ENCODE data around the gene NPBWR2.

NPBWR2 gene

DNA sequence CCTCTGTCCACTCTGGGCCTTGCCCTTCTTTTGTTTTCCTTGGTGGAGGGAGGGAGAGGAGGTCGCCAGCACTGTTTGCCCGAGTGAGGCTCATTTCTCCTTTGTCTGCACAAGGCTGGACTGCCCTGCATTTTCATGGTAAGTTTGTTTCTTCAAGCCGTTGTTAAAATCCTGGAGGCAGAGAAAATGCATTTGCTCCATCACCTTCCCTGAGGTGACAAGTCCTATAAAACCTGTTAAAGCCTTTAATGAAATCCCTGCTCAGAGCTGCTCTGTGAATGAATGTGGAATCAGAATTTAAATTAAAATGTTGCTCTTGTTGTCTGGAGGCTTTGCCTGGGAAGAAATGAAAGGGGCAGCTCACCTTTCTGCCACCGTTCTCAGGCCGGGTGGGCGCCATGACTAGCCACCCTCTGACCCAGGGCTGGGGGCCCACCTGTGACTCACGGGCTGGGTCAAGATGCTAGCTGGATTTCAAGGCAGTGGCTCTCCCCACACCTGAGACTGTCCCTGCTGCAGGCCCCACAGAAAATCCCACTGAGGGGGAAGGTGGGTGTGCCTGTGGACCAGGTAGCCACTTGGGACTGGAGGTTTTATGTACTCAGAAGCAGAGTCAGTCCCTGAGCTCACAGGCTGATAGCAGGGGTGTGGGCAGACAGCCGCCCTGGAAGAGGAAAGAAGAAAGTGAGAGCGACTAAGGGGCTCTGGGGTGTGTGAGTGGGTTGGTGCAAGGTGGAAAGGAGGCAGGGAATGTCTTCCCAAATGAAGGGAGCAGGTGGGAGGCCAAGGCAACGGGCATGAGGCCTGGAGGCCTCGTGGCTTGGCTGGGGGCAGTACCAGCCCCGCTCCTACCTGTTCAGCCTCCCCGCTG is 32.9 kb upstream of the NPBWR2 start:
- Histone ChIP-seq H3K9ac (no peak overlapping the region), H3K27me3 (ENCODE audit: insufficient read depth, low read depth) (peaks cover 64% of the 10 kb centered on the region), H3K79me2 (ENCODE audit: insufficient read depth, low read depth) (no peaks in the 10 kb centered on the region), H2AFZ (ENCODE audit: low read depth) (no peak overlapping the region), H3K36me3 (ENCODE audit: insufficient read depth) (no peaks in the 10 kb centered on the region), H3K4me3 (IDR thresholded peaks at IDR 0.05; ENCODE audit: insufficient read depth, low read depth, low read length) (no peak overlapping the region), H3K27ac (no peak overlapping the region), H3K4me2 (no peak overlapping the region), H3K4me1 (ENCODE audit: low read depth, poor library complexity, severe bottlenecking) (no peaks in the 10 kb centered on the region), H4K20me1 (ENCODE audit: insufficient read depth) (no peaks in the 10 kb centered on the region)
- no peak for TF ChIP-seq CTCF (conservative IDR thresholded peaks at IDR 0.05; ENCODE audit: low read depth, low read length)

GRCh38 chr20:64139199-64140060 is 32.1 kb upstream of the NPBWR2 start:
- H4K20me1 ChIP-seq (ENCODE audit: insufficient read depth) = no peaks in the 10 kb centered on the region
- H3K4me1 ChIP-seq (ENCODE audit: low read depth, poor library complexity, severe bottlenecking) = no peaks in the 10 kb centered on the region
- H3K79me2 ChIP-seq (ENCODE audit: insufficient read depth, low read depth) = no peaks in the 10 kb centered on the region
- no peak overlapping the region for H3K4me2 ChIP-seq
- H2AFZ ChIP-seq (ENCODE audit: low read depth) = no peak overlapping the region
- H3K27me3 ChIP-seq (ENCODE audit: insufficient read depth, low read depth) = peaks cover 65% of the 10 kb centered on the region
- no peak for TF ChIP-seq CTCF (conservative IDR thresholded peaks at IDR 0.05; ENCODE audit: low read depth, low read length)
- H3K9ac ChIP-seq = no peak overlapping the region
- H3K27ac ChIP-seq = no peak overlapping the region
- no peaks in the 10 kb centered on the region for H3K36me3 ChIP-seq (ENCODE audit: insufficient read depth)
- no peak overlapping the region for H3K4me3 ChIP-seq (IDR thresholded peaks at IDR 0.05; ENCODE audit: insufficient read depth, low read depth, low read length)

- no peak for TF ChIP-seq CTCF (conservative IDR thresholded peaks at IDR 0.05; ENCODE audit: low read depth, low read length)
- H3K27ac ChIP-seq = no peak overlapping the region
These were observed 31.0 kb upstream of the NPBWR2 start for GRCh38 chr20:64138276-64138815.

GRCh38 chr20:64137598-64138031 is 30.2 kb upstream of the NPBWR2 start:
- Histone ChIP-seq H3K27ac (no peak overlapping the region), H3K36me3 (ENCODE audit: insufficient read depth) (no peaks in the 10 kb centered on the region), H3K79me2 (ENCODE audit: insufficient read depth, low read depth) (no peaks in the 10 kb centered on the region), H3K4me1 (ENCODE audit: low read depth, poor library complexity, severe bottlenecking) (no peaks in the 10 kb centered on the region), H2AFZ (ENCODE audit: low read depth) (no peak overlapping the region), H3K27me3 (ENCODE audit: insufficient read depth, low read depth) (peaks cover 67% of the 10 kb centered on the region), H3K4me2 (no peak overlapping the region), H3K9ac (no peak overlapping the region), H3K4me3 (IDR thresholded peaks at IDR 0.05; ENCODE audit: insufficient read depth, low read depth, low read length) (no peak overlapping the region), H4K20me1 (ENCODE audit: insufficient read depth) (no peaks in the 10 kb centered on the region)
- TF ChIP-seq CTCF (conservative IDR thresholded peaks at IDR 0.05; ENCODE audit: low read depth, low read length) = no peak

More at GRCh38 chr20:64138276-64138815, 31.0 kb upstream of the NPBWR2 start:
- Histone ChIP-seq H3K36me3 (ENCODE audit: insufficient read depth) (no peaks in the 10 kb centered on the region), H3K4me1 (ENCODE audit: low read depth, poor library complexity, severe bottlenecking) (no peaks in the 10 kb centered on the region), H3K79me2 (ENCODE audit: insufficient read depth, low read depth) (no peaks in the 10 kb centered on the region), H3K4me3 (IDR thresholded peaks at IDR 0.05; ENCODE audit: insufficient read depth, low read depth, low read length) (no peak overlapping the region), H3K27me3 (ENCODE audit: insufficient read depth, low read depth) (peaks cover 72% of the 10 kb centered on the region), H3K9ac (no peak overlapping the region), H4K20me1 (ENCODE audit: insufficient read depth) (no peaks in the 10 kb centered on the region), H3K4me2 (no peak overlapping the region), H2AFZ (ENCODE audit: low read depth) (no peak overlapping the region)
